NCI-H2171 treated with DMSO at 0.1 percent for 48 hours (cell line): Measurements from ENCODE around the gene ZNF487.

Source experiments
- DNase-seq: peaks from one replicate; lab custom pipeline; 2025; lab: John Stamatoyannopoulos, UW

ZNF487 gene

DNA sequence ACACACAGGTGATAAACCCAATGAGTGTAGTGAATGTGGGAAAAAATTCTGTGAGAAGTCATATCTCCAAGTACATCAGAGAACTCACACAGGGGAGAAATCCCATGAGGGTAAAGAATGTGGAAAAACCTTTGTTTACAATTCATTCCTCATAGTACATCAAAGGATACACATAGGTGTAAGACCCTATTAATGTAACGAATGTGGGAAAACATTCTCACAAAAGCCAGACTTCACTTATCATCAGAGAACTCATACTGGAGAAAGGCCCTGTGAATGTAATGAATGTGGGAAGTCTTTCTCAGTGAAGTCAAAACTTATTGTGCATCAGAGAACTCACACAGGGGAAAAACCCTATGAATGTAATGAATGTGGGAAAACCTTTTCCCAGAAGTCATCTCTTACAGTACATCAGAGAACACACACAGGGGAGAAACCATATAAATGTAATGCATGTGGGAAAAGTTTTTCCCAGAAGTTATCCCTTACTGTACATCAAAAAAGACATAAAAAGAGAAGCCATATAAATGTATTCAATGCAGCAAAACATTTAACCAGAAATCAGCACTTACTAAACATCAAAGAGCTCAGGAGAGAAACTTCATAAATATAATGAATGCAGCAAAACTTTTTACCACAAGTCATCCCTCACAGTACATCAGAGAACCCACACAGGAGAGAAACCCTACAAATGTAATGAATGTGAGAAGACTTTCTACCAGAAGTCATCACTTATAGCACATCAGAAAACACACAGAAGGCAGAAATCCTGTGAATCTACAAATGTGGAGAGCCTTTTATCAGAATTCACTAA, 87.7 kb downstream of the ZNF487 start:
- DNase-seq = no peak
